WTC11 (cell line): ENCODE data around the gene C17orf50.

Source experiments
- FOXK1 ChIP-seq: sonication (generic); formaldehyde crosslinking; IDR thresholded peaks from 2 replicates; pipeline ENCODE4 v1.8.0; 2022; ENCODE audit warnings: mild to moderate bottlenecking, moderate library complexity, missing genetic modification reagents
- NR1H2 ChIP-seq: sonication (generic); formaldehyde crosslinking; IDR thresholded peaks from 2 replicates; pipeline ENCODE4 v1.9.0; 2021; ENCODE audit warnings: mild to moderate bottlenecking, moderate library complexity, missing genetic modification reagents
- ZNF121 ChIP-seq: sonication (generic); formaldehyde crosslinking; IDR thresholded peaks from 2 replicates; pipeline ENCODE4 v1.8.0; 2023; ENCODE audit warnings: missing genetic modification reagents
- ZNF423 ChIP-seq: fragments of 250-450 bp; sonication (Bioruptor Pico); IDR thresholded peaks from 2 replicates; pipeline ENCODE4 v2.1.2; 2022; ENCODE audit warnings: mild to moderate bottlenecking, moderate library complexity
- TF ChIP-seq, protein P1 (sequence below): sonication (generic); formaldehyde crosslinking; IDR thresholded peaks from 2 replicates; pipeline ENCODE4 v1.8.1; 2022; ENCODE audit warnings: missing genetic modification reagents, borderline replicate concordance
- TF ChIP-seq, protein P2 (sequence below): fragments of 200-600 bp; IDR thresholded peaks from 2 replicates; pipeline ENCODE4 v1.8.0; 2022; ENCODE audit warnings: antibody characterized with exemption
- TF ChIP-seq, protein P3 (sequence below): sonication (generic); formaldehyde crosslinking; IDR thresholded peaks from 2 replicates; pipeline ENCODE4 v1.8.1; 2022; ENCODE audit warnings: mild to moderate bottlenecking, moderate library complexity, missing genetic modification reagents
- TF ChIP-seq, protein P4 (sequence below): sonication (generic); formaldehyde crosslinking; IDR thresholded peaks from 2 replicates; pipeline ENCODE4 v1.8.1; 2023; ENCODE audit warnings: mild to moderate bottlenecking, missing genetic modification reagents
- TF ChIP-seq, protein P5 (sequence below): sonication (generic); formaldehyde crosslinking; IDR thresholded peaks from 2 replicates; pipeline ENCODE4 v1.8.1; 2023; ENCODE audit warnings: mild to moderate bottlenecking, missing genetic modification reagents, borderline replicate concordance
- TF ChIP-seq, protein P6 (sequence below): sonication (generic); formaldehyde crosslinking; IDR thresholded peaks from 2 replicates; pipeline ENCODE4 v1.8.1; 2023; ENCODE audit warnings: mild to moderate bottlenecking, missing genetic modification reagents, moderate library complexity

DNA sequence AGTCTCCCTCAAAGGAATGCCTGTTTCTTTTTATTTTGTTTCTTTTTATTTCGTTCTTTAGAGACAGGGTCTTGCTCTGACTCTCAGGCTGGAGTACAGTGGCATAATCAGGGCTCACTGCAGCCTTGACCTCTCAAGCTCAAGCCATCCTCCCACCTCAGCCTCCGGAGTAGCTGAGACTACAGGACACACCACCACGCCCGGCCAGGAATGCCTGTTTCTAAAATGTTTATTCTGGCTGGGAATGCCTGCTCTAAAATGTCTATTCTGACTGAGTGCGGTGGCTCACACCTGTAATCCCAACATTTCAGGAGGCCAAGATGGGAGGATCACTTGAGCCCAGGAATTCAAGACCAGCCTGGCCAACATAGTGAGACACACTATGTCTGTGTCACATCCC lies 37.2 kb downstream of the C17orf50 start:
- TF ChIP-seq, protein P1, sequence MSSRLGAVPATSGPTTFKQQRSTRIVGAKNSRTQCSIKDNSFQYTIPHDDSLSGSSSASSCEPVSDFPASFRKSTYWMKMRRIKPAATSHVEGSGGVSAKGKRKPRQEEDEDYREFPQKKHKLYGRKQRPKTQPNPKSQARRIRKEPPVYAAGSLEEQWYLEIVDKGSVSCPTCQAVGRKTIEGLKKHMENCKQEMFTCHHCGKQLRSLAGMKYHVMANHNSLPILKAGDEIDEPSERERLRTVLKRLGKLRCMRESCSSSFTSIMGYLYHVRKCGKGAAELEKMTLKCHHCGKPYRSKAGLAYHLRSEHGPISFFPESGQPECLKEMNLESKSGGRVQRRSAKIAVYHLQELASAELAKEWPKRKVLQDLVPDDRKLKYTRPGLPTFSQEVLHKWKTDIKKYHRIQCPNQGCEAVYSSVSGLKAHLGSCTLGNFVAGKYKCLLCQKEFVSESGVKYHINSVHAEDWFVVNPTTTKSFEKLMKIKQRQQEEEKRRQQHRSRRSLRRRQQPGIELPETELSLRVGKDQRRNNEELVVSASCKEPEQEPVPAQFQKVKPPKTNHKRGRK (CRISPR knock-in tag), result no peak
- TF ChIP-seq, protein P2, sequence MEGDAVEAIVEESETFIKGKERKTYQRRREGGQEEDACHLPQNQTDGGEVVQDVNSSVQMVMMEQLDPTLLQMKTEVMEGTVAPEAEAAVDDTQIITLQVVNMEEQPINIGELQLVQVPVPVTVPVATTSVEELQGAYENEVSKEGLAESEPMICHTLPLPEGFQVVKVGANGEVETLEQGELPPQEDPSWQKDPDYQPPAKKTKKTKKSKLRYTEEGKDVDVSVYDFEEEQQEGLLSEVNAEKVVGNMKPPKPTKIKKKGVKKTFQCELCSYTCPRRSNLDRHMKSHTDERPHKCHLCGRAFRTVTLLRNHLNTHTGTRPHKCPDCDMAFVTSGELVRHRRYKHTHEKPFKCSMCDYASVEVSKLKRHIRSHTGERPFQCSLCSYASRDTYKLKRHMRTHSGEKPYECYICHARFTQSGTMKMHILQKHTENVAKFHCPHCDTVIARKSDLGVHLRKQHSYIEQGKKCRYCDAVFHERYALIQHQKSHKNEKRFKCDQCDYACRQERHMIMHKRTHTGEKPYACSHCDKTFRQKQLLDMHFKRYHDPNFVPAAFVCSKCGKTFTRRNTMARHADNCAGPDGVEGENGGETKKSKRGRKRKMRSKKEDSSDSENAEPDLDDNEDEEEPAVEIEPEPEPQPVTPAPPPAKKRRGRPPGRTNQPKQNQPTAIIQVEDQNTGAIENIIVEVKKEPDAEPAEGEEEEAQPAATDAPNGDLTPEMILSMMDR, result no peak
- TF ChIP-seq, protein P3, sequence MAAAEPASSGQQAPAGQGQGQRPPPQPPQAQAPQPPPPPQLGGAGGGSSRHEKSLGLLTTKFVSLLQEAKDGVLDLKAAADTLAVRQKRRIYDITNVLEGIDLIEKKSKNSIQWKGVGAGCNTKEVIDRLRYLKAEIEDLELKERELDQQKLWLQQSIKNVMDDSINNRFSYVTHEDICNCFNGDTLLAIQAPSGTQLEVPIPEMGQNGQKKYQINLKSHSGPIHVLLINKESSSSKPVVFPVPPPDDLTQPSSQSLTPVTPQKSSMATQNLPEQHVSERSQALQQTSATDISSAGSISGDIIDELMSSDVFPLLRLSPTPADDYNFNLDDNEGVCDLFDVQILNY (CRISPR knock-in tag), result no peak
- TF ChIP-seq, protein P4, sequence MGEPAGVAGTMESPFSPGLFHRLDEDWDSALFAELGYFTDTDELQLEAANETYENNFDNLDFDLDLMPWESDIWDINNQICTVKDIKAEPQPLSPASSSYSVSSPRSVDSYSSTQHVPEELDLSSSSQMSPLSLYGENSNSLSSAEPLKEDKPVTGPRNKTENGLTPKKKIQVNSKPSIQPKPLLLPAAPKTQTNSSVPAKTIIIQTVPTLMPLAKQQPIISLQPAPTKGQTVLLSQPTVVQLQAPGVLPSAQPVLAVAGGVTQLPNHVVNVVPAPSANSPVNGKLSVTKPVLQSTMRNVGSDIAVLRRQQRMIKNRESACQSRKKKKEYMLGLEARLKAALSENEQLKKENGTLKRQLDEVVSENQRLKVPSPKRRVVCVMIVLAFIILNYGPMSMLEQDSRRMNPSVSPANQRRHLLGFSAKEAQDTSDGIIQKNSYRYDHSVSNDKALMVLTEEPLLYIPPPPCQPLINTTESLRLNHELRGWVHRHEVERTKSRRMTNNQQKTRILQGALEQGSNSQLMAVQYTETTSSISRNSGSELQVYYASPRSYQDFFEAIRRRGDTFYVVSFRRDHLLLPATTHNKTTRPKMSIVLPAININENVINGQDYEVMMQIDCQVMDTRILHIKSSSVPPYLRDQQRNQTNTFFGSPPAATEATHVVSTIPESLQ, result no peak
- TF ChIP-seq NR1H2 (no peak), ZNF121 (CRISPR knock-in tag) (no peak), FOXK1 (CRISPR knock-in tag) (no peak), ZNF423 (CRISPR knock-in tag) (no peak)
- TF ChIP-seq, protein P5, sequence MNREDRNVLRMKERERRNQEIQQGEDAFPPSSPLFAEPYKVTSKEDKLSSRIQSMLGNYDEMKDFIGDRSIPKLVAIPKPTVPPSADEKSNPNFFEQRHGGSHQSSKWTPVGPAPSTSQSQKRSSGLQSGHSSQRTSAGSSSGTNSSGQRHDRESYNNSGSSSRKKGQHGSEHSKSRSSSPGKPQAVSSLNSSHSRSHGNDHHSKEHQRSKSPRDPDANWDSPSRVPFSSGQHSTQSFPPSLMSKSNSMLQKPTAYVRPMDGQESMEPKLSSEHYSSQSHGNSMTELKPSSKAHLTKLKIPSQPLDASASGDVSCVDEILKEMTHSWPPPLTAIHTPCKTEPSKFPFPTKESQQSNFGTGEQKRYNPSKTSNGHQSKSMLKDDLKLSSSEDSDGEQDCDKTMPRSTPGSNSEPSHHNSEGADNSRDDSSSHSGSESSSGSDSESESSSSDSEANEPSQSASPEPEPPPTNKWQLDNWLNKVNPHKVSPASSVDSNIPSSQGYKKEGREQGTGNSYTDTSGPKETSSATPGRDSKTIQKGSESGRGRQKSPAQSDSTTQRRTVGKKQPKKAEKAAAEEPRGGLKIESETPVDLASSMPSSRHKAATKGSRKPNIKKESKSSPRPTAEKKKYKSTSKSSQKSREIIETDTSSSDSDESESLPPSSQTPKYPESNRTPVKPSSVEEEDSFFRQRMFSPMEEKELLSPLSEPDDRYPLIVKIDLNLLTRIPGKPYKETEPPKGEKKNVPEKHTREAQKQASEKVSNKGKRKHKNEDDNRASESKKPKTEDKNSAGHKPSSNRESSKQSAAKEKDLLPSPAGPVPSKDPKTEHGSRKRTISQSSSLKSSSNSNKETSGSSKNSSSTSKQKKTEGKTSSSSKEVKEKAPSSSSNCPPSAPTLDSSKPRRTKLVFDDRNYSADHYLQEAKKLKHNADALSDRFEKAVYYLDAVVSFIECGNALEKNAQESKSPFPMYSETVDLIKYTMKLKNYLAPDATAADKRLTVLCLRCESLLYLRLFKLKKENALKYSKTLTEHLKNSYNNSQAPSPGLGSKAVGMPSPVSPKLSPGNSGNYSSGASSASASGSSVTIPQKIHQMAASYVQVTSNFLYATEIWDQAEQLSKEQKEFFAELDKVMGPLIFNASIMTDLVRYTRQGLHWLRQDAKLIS (CRISPR knock-in tag), result no peak
- TF ChIP-seq, protein P6, sequence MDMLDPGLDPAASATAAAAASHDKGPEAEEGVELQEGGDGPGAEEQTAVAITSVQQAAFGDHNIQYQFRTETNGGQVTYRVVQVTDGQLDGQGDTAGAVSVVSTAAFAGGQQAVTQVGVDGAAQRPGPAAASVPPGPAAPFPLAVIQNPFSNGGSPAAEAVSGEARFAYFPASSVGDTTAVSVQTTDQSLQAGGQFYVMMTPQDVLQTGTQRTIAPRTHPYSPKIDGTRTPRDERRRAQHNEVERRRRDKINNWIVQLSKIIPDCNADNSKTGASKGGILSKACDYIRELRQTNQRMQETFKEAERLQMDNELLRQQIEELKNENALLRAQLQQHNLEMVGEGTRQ (CRISPR knock-in tag), result no peak
